Vagina (tissue), 2 donors: ENCODE results near the gene RAB3IP. TPM values are rescaled to one million over a fixed set of nuclear protein-coding genes. Genes with fewer than 3 reads are reported as not detected.

Experiments
- DNase-seq, 2 donors: peaks; one replicate each; pipeline ENCODE4 v3.0.0-alpha.2; 2017; ENCODE audit errors: extremely low spot score in 2 of 2
- H3K27ac ChIP-seq: fragments of 200-600 bp; sonication (generic); one replicate; pipeline ENCODE4 v1.5.1; 2019
- H3K27me3 ChIP-seq: fragments of 200-600 bp; sonication (generic); one replicate; pipeline ENCODE4 v1.5.1; 2019
- H3K36me3 ChIP-seq, 2 donors: fragments of 200-600 bp; sonication (generic); one replicate each; pipeline ENCODE4 v1.5.1; 2017 to 2019
- H3K4me1 ChIP-seq: fragments of 200-600 bp; sonication (generic); one replicate; pipeline ENCODE4 v1.5.1; 2019
- H3K4me3 ChIP-seq, 2 donors: fragments of 200-600 bp; sonication (generic); 1 replicate in 1 of 2; 2 replicates in 1 of 2; pipeline ENCODE4 v1.5.1; 2016 to 2019
- H3K9me3 ChIP-seq: fragments of 200-600 bp; sonication (generic); one replicate; pipeline ENCODE4 v1.5.1; 2019
- CTCF ChIP-seq, 3 experiments: fragments of 450-650 bp in 2 of 3; fragments of 200-600 bp in 1 of 3; sonication (generic) in 1 of 3; IDR thresholded peaks; one replicate each; pipeline ENCODE4 v1.5.1; 2017 to 2019; ENCODE audit warnings: antibody characterized with exemption in 3 of 3, mild to moderate bottlenecking in 2 of 3, moderate library complexity in 2 of 3
- POLR2A ChIP-seq, 2 donors: fragments of 450-650 bp; IDR thresholded peaks; one replicate each; pipeline ENCODE4 v1.6.1; 2017; ENCODE audit warnings: antibody characterized with exemption in 2 of 2, mild to moderate bottlenecking in 2 of 2, moderate library complexity in 2 of 2
- POLR2AphosphoS5 ChIP-seq, 2 donors: sonication (generic); formaldehyde crosslinking; IDR thresholded peaks; one replicate each; pipeline ENCODE4 v1.9.0; 2017; ENCODE audit warnings: antibody characterized with exemption in 2 of 2, mild to moderate bottlenecking in 2 of 2, low read depth in 1 of 2; ENCODE audit not compliant: insufficient read depth in 1 of 2
- intact Hi-C: fragments of 100-400 bp; cut with DNase I; formaldehyde crosslinking; loops from one replicate; pipeline ENCODE4 v1.15.1; 2023
- total RNA-seq: library from RNA; depleted of rRNA; stranded (reverse); fragments of >200 nt; gene quantifications from one replicate; pipeline ENCODE4 v1.2.3, GENCODE V29; 2016

The RAB3IP gene
- total RNA-seq, 1 donor from 2014 or later = 7.9 TPM

GRCh38 chr12:69822201-69822860, 83.7 kb downstream of the RAB3IP start:
- H3K27ac ChIP-seq = no peak overlapping the region
- no peak overlapping the region for H3K4me3 ChIP-seq
- no peak for DNase-seq
- no peaks in the 10 kb centered on the region for H3K27me3 ChIP-seq
- TF ChIP-seq CTCF (IDR thresholded peaks at IDR 0.05) = no peak
- no peak for TF ChIP-seq POLR2A (IDR thresholded peaks at IDR 0.05)
- TF ChIP-seq POLR2AphosphoS5 (IDR thresholded peaks at IDR 0.05; ENCODE audit: insufficient read depth in 1 of 2, low read depth in 1 of 2) = no peak
- H3K4me1 ChIP-seq = no peaks in the 10 kb centered on the region
- H3K9me3 ChIP-seq = no peaks in the 10 kb centered on the region
- intact Hi-C loops = no loop called here
- H3K36me3 ChIP-seq = no peaks in the 10 kb centered on the region

GRCh38 chr12:69824028-69824427, 85.4 kb downstream of the RAB3IP start:
- Histone ChIP-seq H3K27me3 (no peaks in the 10 kb centered on the region), H3K27ac (no peak overlapping the region), H3K9me3 (no peaks in the 10 kb centered on the region), H3K4me3 (no peak overlapping the region), H3K36me3 (no peaks in the 10 kb centered on the region), H3K4me1 (no peaks in the 10 kb centered on the region)
- intact Hi-C loops = no loop called here
- TF ChIP-seq POLR2A (IDR thresholded peaks at IDR 0.05) (no peak), POLR2AphosphoS5 (IDR thresholded peaks at IDR 0.05; ENCODE audit: insufficient read depth in 1 of 2, low read depth in 1 of 2) (no peak), CTCF (IDR thresholded peaks at IDR 0.05) (no peak)
- DNase-seq = no peak

GRCh38 chr12:69824966-69825560, 86.4 kb downstream of the RAB3IP start, which contains the start of gene MYRFL:
Gene MYRFL (plus strand): TSS chr12:69825227. CDS start chr12:69825518, 291 bp downstream.
- Histone ChIP-seq H3K27ac (no peak within 1 kb of the TSS), H3K4me1 (no peaks in the 10 kb centered on the region), H3K4me3 (no peak within 1 kb of the TSS), H3K9me3 (no peaks in the 10 kb centered on the region), H3K27me3 (no peaks in the 10 kb centered on the region), H3K36me3 (no peaks in the 10 kb centered on the region)
- intact Hi-C loops = no loop called here
- TF ChIP-seq POLR2AphosphoS5 (IDR thresholded peaks at IDR 0.05; ENCODE audit: insufficient read depth in 1 of 2, low read depth in 1 of 2) (no peak), CTCF (IDR thresholded peaks at IDR 0.05) (no peak), POLR2A (IDR thresholded peaks at IDR 0.05) (no peak)
- DNase-seq = no peak

DNA sequence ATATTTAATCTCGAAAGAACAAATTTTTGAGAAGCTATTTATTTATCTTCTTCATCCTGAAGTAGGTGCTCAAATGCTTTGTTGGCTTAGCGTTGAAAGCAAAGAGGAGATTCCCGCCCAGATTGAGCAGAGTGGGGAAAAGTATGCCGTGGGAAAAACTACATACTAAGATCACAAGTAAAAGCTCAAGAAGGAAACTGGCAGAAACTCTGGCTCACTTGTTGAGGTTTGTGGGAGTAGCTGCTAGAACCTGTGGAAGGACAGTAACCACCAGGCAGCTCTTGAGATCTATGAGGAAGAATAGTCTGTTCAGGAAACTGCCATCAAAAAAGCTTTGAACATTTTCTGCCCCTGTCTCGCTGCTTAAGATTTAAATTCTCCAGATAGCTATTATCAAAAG, 90.2 kb downstream of the RAB3IP start:
- Histone ChIP-seq H3K4me1 (no peaks in the 10 kb centered on the region), H3K9me3 (no peaks in the 10 kb centered on the region), H3K36me3 (no peaks in the 10 kb centered on the region), H3K4me3 (no peak overlapping the region), H3K27ac (no peak overlapping the region), H3K27me3 (no peaks in the 10 kb centered on the region)
- TF ChIP-seq CTCF (IDR thresholded peaks at IDR 0.05) (no peak), POLR2AphosphoS5 (IDR thresholded peaks at IDR 0.05; ENCODE audit: insufficient read depth in 1 of 2, low read depth in 1 of 2) (no peak), POLR2A (IDR thresholded peaks at IDR 0.05) (no peak)
- intact Hi-C loops = no loop called here
- DNase-seq = no peak

DNA sequence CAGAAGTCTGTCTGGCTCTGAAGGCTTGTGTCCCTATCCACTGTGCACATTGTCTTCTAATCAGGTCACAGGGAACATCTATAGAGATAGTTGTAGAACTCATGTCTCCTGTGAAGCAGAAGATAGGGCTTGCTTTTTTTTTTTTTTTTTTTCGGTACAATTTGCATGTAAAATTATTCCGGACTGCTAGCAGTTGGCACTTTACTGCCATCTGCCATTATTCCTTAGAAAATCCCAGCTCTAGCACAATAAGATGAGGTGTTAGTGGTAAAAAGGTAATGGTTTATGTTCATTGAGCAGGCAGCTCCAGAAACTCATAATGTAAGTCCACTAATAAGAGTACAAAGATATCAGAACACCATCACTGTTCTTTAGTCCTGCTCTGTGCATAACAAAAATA, 95.0 kb downstream of the RAB3IP start:
- Histone ChIP-seq H3K27ac (no peak overlapping the region), H3K9me3 (no peaks in the 10 kb centered on the region), H3K36me3 (no peaks in the 10 kb centered on the region), H3K27me3 (no peaks in the 10 kb centered on the region), H3K4me1 (no peaks in the 10 kb centered on the region), H3K4me3 (no peak overlapping the region)
- TF ChIP-seq POLR2AphosphoS5 (IDR thresholded peaks at IDR 0.05; ENCODE audit: insufficient read depth in 1 of 2, low read depth in 1 of 2) (no peak), CTCF (IDR thresholded peaks at IDR 0.05) (no peak), POLR2A (IDR thresholded peaks at IDR 0.05) (no peak)
- DNase-seq = no peak
- intact Hi-C loops = no loop called here
